Endodermal cell (in vitro differentiated cells): ENCODE results near the gene PEX19. TPM values are rescaled to one million over a fixed set of nuclear protein-coding genes. Genes with fewer than 3 reads are reported as not detected.

Source experiments
- DNase-seq: peaks from one replicate; pipeline ENCODE4 v3.0.0-alpha.2; 2017
- H3K27ac ChIP-seq: 2 replicates; pipeline ENCODE4 v1.5.1; 2013; ENCODE audit warnings: mild to moderate bottlenecking, low read depth, low read length, moderate library complexity
- H3K27me3 ChIP-seq: 2 replicates; pipeline ENCODE4 v1.6.1; 2013; ENCODE audit warnings: mild to moderate bottlenecking, low read length, moderate library complexity; ENCODE audit not compliant: insufficient read depth, control insufficient read depth, poor library complexity, severe bottlenecking
- H3K36me3 ChIP-seq: 2 replicates; pipeline ENCODE4 v1.7.0; 2013; ENCODE audit warnings: mild to moderate bottlenecking, low read length, moderate library complexity; ENCODE audit not compliant: control insufficient read depth, insufficient read depth
- H3K4me1 ChIP-seq: one replicate; pipeline ENCODE4 v1.7.0; 2013; ENCODE audit warnings: low read length; ENCODE audit not compliant: control insufficient read depth, insufficient read depth
- H3K4me3 ChIP-seq: 2 replicates; pipeline ENCODE4 v1.5.1; 2013; ENCODE audit warnings: mild to moderate bottlenecking, low read length, moderate library complexity
- H3K9ac ChIP-seq: 2 replicates; pipeline ENCODE4 v1.6.1; 2013; ENCODE audit warnings: mild to moderate bottlenecking, low read length, moderate library complexity; ENCODE audit not compliant: poor library complexity, severe bottlenecking; ENCODE audit errors: extremely low read depth
- H3K9me3 ChIP-seq: 2 replicates; pipeline ENCODE4 v1.6.1; 2013; ENCODE audit warnings: mild to moderate bottlenecking, low read length, moderate library complexity; ENCODE audit not compliant: control insufficient read depth
- H3K27ac Mint-ChIP-seq: 2 replicates; pipeline ENCODE4 v1.8.0; 2020; ENCODE audit warnings: mixed read lengths
- H3K27me3 Mint-ChIP-seq: 2 replicates; pipeline ENCODE4 v1.8.0; 2021; ENCODE audit warnings: mild to moderate bottlenecking, mixed read lengths; ENCODE audit not compliant: insufficient read depth
- H3K36me3 Mint-ChIP-seq: 2 replicates; pipeline ENCODE4 v1.8.0; 2020; ENCODE audit warnings: low read depth, mixed read lengths
- H3K4me1 Mint-ChIP-seq: 2 replicates; pipeline ENCODE4 v1.8.0; 2020; ENCODE audit warnings: mixed read lengths
- H3K4me3 Mint-ChIP-seq: 2 replicates; pipeline ENCODE4 v1.8.0; 2020; ENCODE audit warnings: mild to moderate bottlenecking, moderate library complexity, mixed read lengths
- H3K9me3 Mint-ChIP-seq: 2 replicates; pipeline ENCODE4 v1.8.0; 2020; ENCODE audit warnings: mild to moderate bottlenecking, mixed read lengths
- CTCF ChIP-seq: fragments of 200-600 bp; sonication (generic); conservative IDR thresholded peaks from 2 replicates; pipeline ENCODE4 v1.5.0; 2021; ENCODE audit warnings: antibody characterized with exemption, mild to moderate bottlenecking
- WGBS, 2 experiments: methylation state at CpG; one replicate each; pipeline versions ENCODE4 v1.1.5 to v1.1.7; 2013; ENCODE audit warnings: missing lambda C conversion rate in 2 of 2, mixed read lengths in 1 of 2; ENCODE audit not compliant: insufficient coverage in 1 of 2, insufficient read length in 1 of 2; 5-methylcytosine and 5-hydroxymethylcytosine counted together
- long read RNA-seq, 4 experiments: library from polyadenylated mRNA in 2 of 4; library from RNA in 1 of 4; library from capped mRNA in 1 of 4; stranded (forward) in 3 of 4; unstranded in 1 of 4; transcript quantifications; one replicate each; pipeline ENCODE4 v2.0.0, GENCODE V29; 2020 to 2021; ENCODE audit warnings: inconsistent platforms in 1 of 4
- polyA plus RNA-seq, 2 experiments: library from polyadenylated mRNA; stranded (reverse); fragments of 50-300 nt; gene quantifications; one replicate each; pipeline ENCODE4 v1.2.3, GENCODE V29; 2013
- total RNA-seq, 2 donors: library from RNA; stranded (reverse); fragmentation: NEBNext Ultra II Directional in 1 of 2; extraction: Animal tissue kit (Norgen Biotek cat#: 25700) in 1 of 2; gene quantifications; 2 replicates in 1 of 2; 3 replicates in 1 of 2; pipeline ENCODE4 v1.2.1, GENCODE V29; 2021

The PEX19 gene, protein sequence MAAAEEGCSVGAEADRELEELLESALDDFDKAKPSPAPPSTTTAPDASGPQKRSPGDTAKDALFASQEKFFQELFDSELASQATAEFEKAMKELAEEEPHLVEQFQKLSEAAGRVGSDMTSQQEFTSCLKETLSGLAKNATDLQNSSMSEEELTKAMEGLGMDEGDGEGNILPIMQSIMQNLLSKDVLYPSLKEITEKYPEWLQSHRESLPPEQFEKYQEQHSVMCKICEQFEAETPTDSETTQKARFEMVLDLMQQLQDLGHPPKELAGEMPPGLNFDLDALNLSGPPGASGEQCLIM
- 100 to 1,000 TPM in 1 of 2 donors, 10 to 100 TPM in 1; 94.7 to 102 TPM for total RNA-seq
- polyA plus RNA-seq (2013, experiment 1 of 2), result 70.6 TPM
- polyA plus RNA-seq (2013, experiment 2 of 2), result 65.2 TPM
- long read RNA-seq, experiment 1, transcript PEX19-201 (8 exons, 3,661 nt), result major isoform, 14 of 37 reads
- long read RNA-seq, experiment 1, partial matches to known transcripts, result 3 of 37 reads
- long read RNA-seq, experiment 1, other reads (novel, unspliced or antisense), result 17 of 37 reads
- long read RNA-seq, experiment 2, transcript PEX19-205 (7 exons, 3,504 nt), result minor isoform, 12 of 261 reads
- long read RNA-seq, experiment 2, transcript PEX19-201 (8 exons, 3,661 nt), result major isoform, 225 of 261 reads
- long read RNA-seq, experiment 2, partial matches to known transcripts, result 15 of 261 reads
- long read RNA-seq, experiment 2, other reads (novel, unspliced or antisense), result 7 of 261 reads
- long read RNA-seq, experiment 3, transcript PEX19-201 (8 exons, 3,661 nt), result major isoform, 514 of 592 reads
- long read RNA-seq, experiment 3, transcript PEX19-205 (7 exons, 3,504 nt), result minor isoform, 40 of 592 reads
- long read RNA-seq, experiment 3, partial matches to known transcripts, result 10 of 592 reads
- long read RNA-seq, experiment 3, other reads (novel, unspliced or antisense), result 23 of 592 reads
- long read RNA-seq, experiment 4, transcript PEX19-201 (8 exons, 3,661 nt), result major isoform, 36 of 43 reads
- long read RNA-seq, experiment 4, partial matches to known transcripts, result 4 of 43 reads
- long read RNA-seq, experiment 4, other reads (novel, unspliced or antisense), result 2 of 43 reads

- Histone ChIP-seq H3K4me1 (no peaks in the 10 kb centered on the region), H3K27me3 (no peaks in the 10 kb centered on the region), H3K9me3 (no peaks in the 10 kb centered on the region), H3K27ac (no peak within 1 kb of the TSS), H3K36me3 (peaks cover 48% of the 10 kb centered on the region), H3K4me3 (peak within 1 kb of the TSS; percentile 99), H3K9ac (peak within 1 kb of the TSS; percentile 90)
- Mint-ChIP-seq H3K4me1 (peaks cover 11% of the 10 kb centered on the region), H3K36me3 (peaks cover 46% of the 10 kb centered on the region), H3K27ac (peak within 1 kb of the TSS; percentile 96), H3K9me3 (no peaks in the 10 kb centered on the region), H3K4me3 (peak within 1 kb of the TSS; percentile 94), H3K27me3 (no peaks in the 10 kb centered on the region)
- no peak for TF ChIP-seq CTCF
- 0% methylated on average over 9 to 27 of the region's 27 CpGs for WGBS, 2 experiments
- DNase-seq, result peak; percentile 98
These were observed at the start of gene PEX19 for GRCh38 chr1:160284782-160285344. TSS of gene PEX19 (minus strand) at chr1:160285133. CDS start at chr1:160285124, 9 bp downstream.

DNA sequence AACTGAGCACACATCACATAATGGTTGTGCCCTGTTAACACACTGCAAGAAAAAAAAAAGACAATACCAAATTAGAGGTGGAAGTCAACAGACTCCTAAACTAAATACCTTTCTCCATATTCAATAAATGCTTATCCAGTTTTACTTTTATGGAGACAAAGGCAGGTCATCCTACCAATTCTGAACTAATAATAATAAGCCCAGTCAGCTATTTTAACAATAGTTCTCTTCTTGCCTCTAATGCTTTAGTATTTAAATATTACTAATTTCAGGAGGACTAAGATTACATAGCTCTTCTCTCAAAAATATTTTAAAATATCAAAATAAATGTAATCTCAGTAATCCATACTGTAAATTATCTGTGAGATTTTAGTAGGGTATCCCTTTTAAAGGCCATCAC is 47.6 kb upstream of the PEX19 start:
- TF ChIP-seq CTCF, result no peak
- Mint-ChIP-seq H3K27ac (no peak overlapping the region), H3K36me3 (peaks cover 61% of the 10 kb centered on the region), H3K9me3 (no peaks in the 10 kb centered on the region), H3K4me1 (no peaks in the 10 kb centered on the region), H3K4me3 (no peak overlapping the region), H3K27me3 (no peaks in the 10 kb centered on the region)
- H3K27me3 ChIP-seq, result no peaks in the 10 kb centered on the region
- H3K4me1 ChIP-seq, result no peaks in the 10 kb centered on the region
- no peak overlapping the region for H3K4me3 ChIP-seq
- DNase-seq, result no peak
- H3K9me3 ChIP-seq, result no peaks in the 10 kb centered on the region
- peaks cover 86% of the 10 kb centered on the region for H3K36me3 ChIP-seq
- H3K9ac ChIP-seq, result no peak overlapping the region
- no peak overlapping the region for H3K27ac ChIP-seq

GRCh38 chr1:160330119-160330518 is 45.2 kb upstream of the PEX19 start:
- DNase-seq, result no peak
- Mint-ChIP-seq H3K27me3 (no peaks in the 10 kb centered on the region), H3K4me3 (no peak overlapping the region), H3K27ac (no peak overlapping the region), H3K36me3 (peaks cover 66% of the 10 kb centered on the region), H3K4me1 (no peaks in the 10 kb centered on the region), H3K9me3 (no peaks in the 10 kb centered on the region)
- Histone ChIP-seq H3K36me3 (peaks cover 91% of the 10 kb centered on the region), H3K9me3 (no peaks in the 10 kb centered on the region), H3K4me1 (no peaks in the 10 kb centered on the region), H3K27me3 (no peaks in the 10 kb centered on the region), H3K9ac (no peak overlapping the region), H3K4me3 (no peak overlapping the region), H3K27ac (no peak overlapping the region)
- no peak for TF ChIP-seq CTCF
